ENCODE data around the gene MYB. TPM values are rescaled to one million over a fixed set of nuclear protein-coding genes. Genes with fewer than 3 reads are reported as not detected.

MYB gene
- total and polyA plus RNA-seq, 7 experiments from 2014 or later: 2.1 to 33.3 (median 16.5) TPM

DNA sequence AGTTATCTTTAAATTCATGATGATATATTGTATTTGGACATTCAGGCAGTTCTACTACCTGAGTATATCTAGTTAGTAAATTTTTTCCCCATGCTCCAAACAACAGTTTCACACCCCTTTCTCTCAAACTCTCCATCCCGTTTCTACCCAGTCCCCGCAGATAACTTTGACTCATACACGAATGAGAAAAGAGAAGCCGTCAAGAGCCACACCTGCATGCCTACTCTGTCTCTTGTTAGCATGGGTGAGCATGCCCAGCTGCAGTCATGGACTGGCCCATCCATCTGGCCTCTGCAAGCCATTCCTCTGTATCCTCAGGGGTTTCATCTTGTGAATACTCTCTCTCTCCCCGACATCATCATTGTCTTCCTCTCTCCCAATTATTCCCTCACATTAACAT lies 41.5 kb downstream of the MYB start:
- Mint-ChIP-seq H3K36me3 (peaks cover 8 to 25% (median 19%) of the 10 kb centered on the region in 5 donors), H3K27ac (peak overlapping the region in 5 of 9 donors; percentile 10 to 44 (median 25)), H3K9me3 (peaks cover 0 to 4% (median 0%) of the 10 kb centered on the region in 11 donors), H3K27me3 (no peaks in the 10 kb centered on the region), H3K4me3 (peak overlapping the region in 2 of 10 donors; percentile 15 to 27), H3K4me1 (peaks cover 11 to 30% (median 18%) of the 10 kb centered on the region in 7 donors)
- Histone ChIP-seq H3K36me3 (ENCODE audit: control insufficient read depth in 2 of 3, insufficient read depth in 3 of 3, low read length in 3 of 3) (peaks cover 0 to 8% (median 0%) of the 10 kb centered on the region in 3 experiments), H3K4me3 (ENCODE audit: low read length) (no peak overlapping the region), H3K27me3 (ENCODE audit: control insufficient read depth in 2 of 2, insufficient read depth in 2 of 2, low read length in 2 of 2) (no peaks in the 10 kb centered on the region), H3K9me3 (ENCODE audit: control insufficient read depth in 2 of 3, low read length in 3 of 3) (no peaks in the 10 kb centered on the region), H3K4me1 (ENCODE audit: control insufficient read depth in 2 of 2, insufficient read depth in 2 of 2, low read length in 2 of 2) (peaks cover 0 to under 1% of the 10 kb centered on the region in 2 donors), H3K27ac (ENCODE audit: low read depth, low read length) (no peak overlapping the region)
- ChIA-PET POLR2A (no interaction called here), CTCF (no interaction called here)
- no peak for ATAC-seq
- no peak for DNase-seq
- intact Hi-C loops (cut with micrococcal nuclease): loop anchor here in 1 of 2 donors (5.0 kb wide), 1 partner anchor 35 kb away; no protein-coding TSS in a partner anchor

GRCh38 chr6:135224037-135224647 lies 43.0 kb downstream of the MYB start:
- Histone ChIP-seq H3K27ac (ENCODE audit: low read depth, low read length) (peak overlapping the region; percentile 64), H3K36me3 (ENCODE audit: control insufficient read depth in 2 of 3, insufficient read depth in 3 of 3, low read length in 3 of 3) (peaks cover 0 to 5% (median 0%) of the 10 kb centered on the region in 3 experiments), H3K4me1 (ENCODE audit: control insufficient read depth in 2 of 2, insufficient read depth in 2 of 2, low read length in 2 of 2) (peaks cover 0 to 3% of the 10 kb centered on the region in 2 donors), H3K27me3 (ENCODE audit: control insufficient read depth in 2 of 2, insufficient read depth in 2 of 2, low read length in 2 of 2) (no peaks in the 10 kb centered on the region), H3K4me3 (ENCODE audit: low read length) (peak overlapping the region; percentile 33), H3K9me3 (ENCODE audit: control insufficient read depth in 2 of 3, low read length in 3 of 3) (no peaks in the 10 kb centered on the region)
- Mint-ChIP-seq H3K27me3 (no peaks in the 10 kb centered on the region), H3K9me3 (peaks cover 0 to 4% (median 0%) of the 10 kb centered on the region in 11 donors), H3K4me1 (peaks cover 13 to 34% (median 21%) of the 10 kb centered on the region in 7 donors), H3K36me3 (peaks cover 2 to 18% (median 12%) of the 10 kb centered on the region in 5 donors), H3K4me3 (peak overlapping the region; percentile 54 to 90 (median 86)), H3K27ac (peak overlapping the region; percentile 90 to 96 (median 92))
- POLR2A ChIA-PET: interaction anchor here (0.6 to 1.2 kb wide), 5 partner anchors 10 to 1271 kb away, joined by 3 to 6 read pairs (median 3); partner anchors contain the start of gene TBPL1
- ATAC-seq (peak; percentile 32), DNase-seq (peak in 6 of 9 donors; percentile 16 to 40 (median 32))
- CTCF ChIA-PET: interaction anchor here (0.6 to 0.9 kb wide), 2 partner anchors 10 to 178 kb away, joined by 3 read pairs; no protein-coding TSS in a partner anchor
- intact Hi-C loops (cut with micrococcal nuclease): loop anchor here (1.0 to 5.0 kb wide), 2 partner anchors 14 to 37 kb away; no protein-coding TSS in a partner anchor

GRCh38 chr6:135225911-135226310 lies 44.8 kb downstream of the MYB start:
- Mint-ChIP-seq H3K4me3 (no peak overlapping the region), H3K9me3 (peaks cover 0 to 4% (median 0%) of the 10 kb centered on the region in 11 donors), H3K4me1 (peaks cover 13 to 34% (median 21%) of the 10 kb centered on the region in 7 donors), H3K27ac (no peak overlapping the region), H3K27me3 (no peaks in the 10 kb centered on the region), H3K36me3 (peaks cover 0 to 11% (median 3%) of the 10 kb centered on the region in 5 donors)
- Histone ChIP-seq H3K27ac (ENCODE audit: low read depth, low read length) (no peak overlapping the region), H3K36me3 (ENCODE audit: control insufficient read depth in 2 of 3, insufficient read depth in 3 of 3, low read length in 3 of 3) (no peaks in the 10 kb centered on the region), H3K9me3 (ENCODE audit: control insufficient read depth in 2 of 3, low read length in 3 of 3) (no peaks in the 10 kb centered on the region), H3K27me3 (ENCODE audit: control insufficient read depth in 2 of 2, insufficient read depth in 2 of 2, low read length in 2 of 2) (no peaks in the 10 kb centered on the region), H3K4me1 (ENCODE audit: control insufficient read depth in 2 of 2, insufficient read depth in 2 of 2, low read length in 2 of 2) (peaks cover 0 to 3% of the 10 kb centered on the region in 2 donors), H3K4me3 (ENCODE audit: low read length) (no peak overlapping the region)
- intact Hi-C loops (cut with micrococcal nuclease): no loop called here
- CTCF ChIA-PET: no interaction called here
- POLR2A ChIA-PET: no interaction called here
- DNase-seq: no peak
- ATAC-seq: no peak

DNA sequence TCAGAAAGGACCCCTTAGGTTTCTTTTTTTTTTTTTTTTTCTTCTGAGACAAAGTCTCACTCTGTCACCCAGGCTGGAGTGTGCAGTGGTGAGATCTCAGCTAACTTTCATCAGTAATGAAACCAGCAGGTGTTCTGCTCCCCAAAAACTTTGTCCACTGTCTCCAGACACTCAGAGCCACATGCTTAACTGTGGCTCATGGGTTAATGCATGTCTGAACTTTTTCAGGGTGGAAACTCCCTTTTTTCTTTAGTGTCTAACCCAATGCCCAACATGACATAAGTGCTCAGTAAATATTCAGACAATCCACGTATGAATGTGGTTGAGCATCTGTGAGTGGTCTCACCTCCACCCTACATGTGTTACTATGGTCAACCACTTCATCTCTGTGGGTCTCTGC lies 45.4 kb downstream of the MYB start:
- Histone ChIP-seq H3K36me3 (ENCODE audit: control insufficient read depth in 2 of 3, insufficient read depth in 3 of 3, low read length in 3 of 3) (no peaks in the 10 kb centered on the region), H3K9me3 (ENCODE audit: control insufficient read depth in 2 of 3, low read length in 3 of 3) (no peaks in the 10 kb centered on the region), H3K4me3 (ENCODE audit: low read length) (no peak overlapping the region), H3K27ac (ENCODE audit: low read depth, low read length) (no peak overlapping the region), H3K4me1 (ENCODE audit: control insufficient read depth in 2 of 2, insufficient read depth in 2 of 2, low read length in 2 of 2) (peaks cover 0 to 3% of the 10 kb centered on the region in 2 donors), H3K27me3 (ENCODE audit: control insufficient read depth in 2 of 2, insufficient read depth in 2 of 2, low read length in 2 of 2) (no peaks in the 10 kb centered on the region)
- Mint-ChIP-seq H3K27ac (no peak overlapping the region), H3K36me3 (peaks cover 0 to 11% (median 3%) of the 10 kb centered on the region in 5 donors), H3K9me3 (peaks cover 0 to 4% (median 0%) of the 10 kb centered on the region in 11 donors), H3K4me3 (no peak overlapping the region), H3K27me3 (no peaks in the 10 kb centered on the region), H3K4me1 (peaks cover 15 to 39% (median 21%) of the 10 kb centered on the region in 7 donors)
- no peak for DNase-seq
- ATAC-seq: peak; percentile 38
- intact Hi-C loops (cut with micrococcal nuclease): no loop called here
- ChIA-PET CTCF (no interaction called here), POLR2A (no interaction called here)

DNA sequence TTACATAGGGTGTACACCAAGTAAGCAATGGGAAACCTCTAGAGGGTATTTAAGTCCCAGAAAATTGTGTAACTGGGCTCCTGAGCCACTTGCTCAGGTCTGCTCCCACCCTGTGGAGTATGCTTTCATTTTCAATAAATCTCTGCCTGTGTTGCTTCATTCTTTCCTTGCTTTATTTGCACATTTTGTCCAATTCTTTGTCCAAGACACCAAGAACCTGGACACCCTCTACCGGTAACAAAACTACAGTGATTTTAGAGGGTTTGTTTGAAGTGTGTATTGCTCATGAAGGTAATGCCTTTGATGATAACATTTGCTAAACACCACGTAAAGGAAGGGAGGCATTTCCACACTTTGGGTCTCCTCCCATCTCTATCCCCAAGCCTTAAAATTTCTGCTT lies 46.2 kb downstream of the MYB start:
- Mint-ChIP-seq H3K9me3 (peaks cover 0 to 5% (median 0%) of the 10 kb centered on the region in 11 donors), H3K36me3 (peaks cover 0 to 11% (median 3%) of the 10 kb centered on the region in 5 donors), H3K4me3 (peak overlapping the region in 3 of 10 donors; percentile 3 to 52 (median 20)), H3K4me1 (peaks cover 16 to 44% (median 20%) of the 10 kb centered on the region in 7 donors), H3K27ac (no peak overlapping the region), H3K27me3 (no peaks in the 10 kb centered on the region)
- POLR2A ChIA-PET: interaction anchor here (0.6 kb wide), 1 partner anchor 226 kb away, joined by 3 read pairs; no protein-coding TSS in a partner anchor
- Histone ChIP-seq H3K4me1 (ENCODE audit: control insufficient read depth in 2 of 2, insufficient read depth in 2 of 2, low read length in 2 of 2) (peaks cover 0 to 3% of the 10 kb centered on the region in 2 donors), H3K27me3 (ENCODE audit: control insufficient read depth in 2 of 2, insufficient read depth in 2 of 2, low read length in 2 of 2) (no peaks in the 10 kb centered on the region), H3K27ac (ENCODE audit: low read depth, low read length) (no peak overlapping the region), H3K36me3 (ENCODE audit: control insufficient read depth in 2 of 3, insufficient read depth in 3 of 3, low read length in 3 of 3) (no peaks in the 10 kb centered on the region), H3K4me3 (ENCODE audit: low read length) (no peak overlapping the region), H3K9me3 (ENCODE audit: control insufficient read depth in 2 of 3, low read length in 3 of 3) (no peaks in the 10 kb centered on the region)
- CTCF ChIA-PET: no interaction called here
- intact Hi-C loops (cut with micrococcal nuclease): no loop called here
- ATAC-seq: no peak
- no peak for DNase-seq

- Histone ChIP-seq H3K9me3 (ENCODE audit: control insufficient read depth in 2 of 3, low read length in 3 of 3) (no peaks in the 10 kb centered on the region), H3K4me3 (ENCODE audit: low read length) (no peak overlapping the region), H3K27ac (ENCODE audit: low read depth, low read length) (no peak overlapping the region), H3K36me3 (ENCODE audit: control insufficient read depth in 2 of 3, insufficient read depth in 3 of 3, low read length in 3 of 3) (no peaks in the 10 kb centered on the region), H3K27me3 (ENCODE audit: control insufficient read depth in 2 of 2, insufficient read depth in 2 of 2, low read length in 2 of 2) (no peaks in the 10 kb centered on the region), H3K4me1 (ENCODE audit: control insufficient read depth in 2 of 2, insufficient read depth in 2 of 2, low read length in 2 of 2) (peaks cover 0 to 3% of the 10 kb centered on the region in 2 donors)
- Mint-ChIP-seq H3K27ac (no peak overlapping the region), H3K27me3 (no peaks in the 10 kb centered on the region), H3K36me3 (peaks cover 0 to 9% (median 3%) of the 10 kb centered on the region in 5 donors), H3K4me1 (peaks cover 16 to 40% (median 20%) of the 10 kb centered on the region in 7 donors), H3K4me3 (peak overlapping the region in 1 of 10 donors; percentile 20), H3K9me3 (peaks cover 0 to 5% (median 0%) of the 10 kb centered on the region in 11 donors)
- no peak for DNase-seq
- CTCF ChIA-PET: no interaction called here
- no peak for ATAC-seq
- intact Hi-C loops (cut with micrococcal nuclease): no loop called here
- POLR2A ChIA-PET: interaction anchor here (0.6 kb wide), 1 partner anchor 226 kb away, joined by 3 read pairs; no protein-coding TSS in a partner anchor
Observed at GRCh38 chr6:135227758-135228157, 46.6 kb downstream of the MYB start.
